ENCODE results near the gene ZNF454. TPM values are rescaled to one million over a fixed set of nuclear protein-coding genes. Genes with fewer than 3 reads are reported as not detected.

Gene ZNF454
- total RNA-seq, 2 donors from 2014 or later: not detected

Other genes starting within 250 kb of the ZNF454 start
- gene ZNF354A, start 210.5 kb upstream of the ZNF454 start, total RNA-seq: 1 to 10 TPM; 8.2 to 9.1 TPM
- gene ZNF354B, start 81.2 kb upstream of the ZNF454 start, total RNA-seq: 10 to 100 TPM in 1 of 2 donors, 1 to 10 TPM in 1; 3.5 to 11.1 TPM
- gene ZFP2, start 45.3 kb upstream of the ZNF454 start, total RNA-seq: under 1 TPM; 0.50 to 0.56 TPM
- not detected for gene GRM6, start 54.1 kb downstream of the ZNF454 start, total RNA-seq
- gene ZNF879, start 82.6 kb downstream of the ZNF454 start, total RNA-seq: 1 to 10 TPM; 2.0 to 2.7 TPM
- 1 to 10 TPM; 2.8 to 6.9 TPM for gene ZNF354C, start 119.2 kb downstream of the ZNF454 start, total RNA-seq

All from activated naive CD4-positive, alpha-beta T cell treated with anti-CD3 and anti-CD28 coated beads, Interleukin-2, amount 50 U/mL, for 72 hours (primary cell).